ENCODE results near the gene PLA2G4C. TPM values are rescaled to one million over a fixed set of nuclear protein-coding genes. Genes with fewer than 3 reads are reported as not detected.

PLA2G4C gene
- total RNA-seq, 6 donors from 2014 or later: 7.3 to 39.8 (median 14.2) TPM

DNA sequence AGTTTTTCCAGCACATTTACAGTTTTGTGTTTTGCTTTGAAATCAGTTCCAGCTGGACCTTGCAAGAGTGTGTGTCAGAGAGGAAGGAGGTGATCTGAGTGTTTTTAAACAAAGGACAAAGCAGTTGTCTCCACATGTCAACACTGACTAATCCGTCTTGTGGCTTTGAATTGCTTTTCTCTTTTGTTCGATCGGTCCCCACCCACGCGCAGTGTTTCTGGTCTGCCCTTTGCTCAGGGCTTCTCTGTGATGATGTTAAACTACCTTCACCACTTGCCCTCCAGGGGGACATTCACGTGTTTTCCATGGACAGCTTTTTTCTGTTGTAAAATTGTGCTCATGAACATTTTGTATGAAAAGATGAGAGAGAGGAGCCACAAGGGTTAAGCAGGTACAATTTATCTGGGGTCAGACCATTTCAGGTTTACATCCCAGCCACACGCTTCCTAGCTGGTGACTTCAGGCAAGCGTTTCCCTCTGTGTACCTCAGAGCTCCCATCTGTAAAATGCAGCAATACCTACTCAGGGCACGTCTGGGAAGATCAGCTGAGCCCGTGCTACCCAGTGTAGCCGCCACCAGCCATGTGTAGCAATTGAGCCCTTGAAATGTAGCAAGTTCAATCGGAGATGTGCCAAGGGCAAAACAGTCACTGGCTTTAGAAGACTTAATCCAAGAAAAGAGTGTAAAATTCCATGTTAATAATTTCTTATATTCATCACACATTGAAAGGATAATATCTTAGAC is 13.5 kb upstream of the PLA2G4C start:
- peak overlapping the region in 2 of 4 donors; percentile 33 to 81 for H3K27ac ChIP-seq
- TF ChIP-seq POLR2A (IDR thresholded peaks at IDR 0.05) (no peak), POLR2AphosphoS5 (IDR thresholded peaks at IDR 0.05) (peak in 1 of 2 donors; percentile 61), EP300 (IDR thresholded peaks at IDR 0.05) (peak in 1 of 4 donors; percentile 32)
- TF ChIP-seq, protein P1, sequence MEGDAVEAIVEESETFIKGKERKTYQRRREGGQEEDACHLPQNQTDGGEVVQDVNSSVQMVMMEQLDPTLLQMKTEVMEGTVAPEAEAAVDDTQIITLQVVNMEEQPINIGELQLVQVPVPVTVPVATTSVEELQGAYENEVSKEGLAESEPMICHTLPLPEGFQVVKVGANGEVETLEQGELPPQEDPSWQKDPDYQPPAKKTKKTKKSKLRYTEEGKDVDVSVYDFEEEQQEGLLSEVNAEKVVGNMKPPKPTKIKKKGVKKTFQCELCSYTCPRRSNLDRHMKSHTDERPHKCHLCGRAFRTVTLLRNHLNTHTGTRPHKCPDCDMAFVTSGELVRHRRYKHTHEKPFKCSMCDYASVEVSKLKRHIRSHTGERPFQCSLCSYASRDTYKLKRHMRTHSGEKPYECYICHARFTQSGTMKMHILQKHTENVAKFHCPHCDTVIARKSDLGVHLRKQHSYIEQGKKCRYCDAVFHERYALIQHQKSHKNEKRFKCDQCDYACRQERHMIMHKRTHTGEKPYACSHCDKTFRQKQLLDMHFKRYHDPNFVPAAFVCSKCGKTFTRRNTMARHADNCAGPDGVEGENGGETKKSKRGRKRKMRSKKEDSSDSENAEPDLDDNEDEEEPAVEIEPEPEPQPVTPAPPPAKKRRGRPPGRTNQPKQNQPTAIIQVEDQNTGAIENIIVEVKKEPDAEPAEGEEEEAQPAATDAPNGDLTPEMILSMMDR (IDR thresholded peaks at IDR 0.05): peak in 3 of 6 experiments; percentile 7 to 26 (median 7)
- H3K4me1 ChIP-seq: peaks cover 0 to 17% (median 11%) of the 10 kb centered on the region in 4 donors
- no peaks in the 10 kb centered on the region for H3K27me3 ChIP-seq
- H3K36me3 ChIP-seq: peaks cover 0 to 14% (median 10%) of the 10 kb centered on the region in 4 donors
- DNase-seq: no peak
- no peaks in the 10 kb centered on the region for H3K9me3 ChIP-seq
- no peak overlapping the region for H3K4me3 ChIP-seq
- 63 to 72% methylated on average over 12 of the region's 12 CpGs for WGBS, 2 donors
- no peak for ATAC-seq (ENCODE audit: low FRiP score in 2 of 2)

DNA sequence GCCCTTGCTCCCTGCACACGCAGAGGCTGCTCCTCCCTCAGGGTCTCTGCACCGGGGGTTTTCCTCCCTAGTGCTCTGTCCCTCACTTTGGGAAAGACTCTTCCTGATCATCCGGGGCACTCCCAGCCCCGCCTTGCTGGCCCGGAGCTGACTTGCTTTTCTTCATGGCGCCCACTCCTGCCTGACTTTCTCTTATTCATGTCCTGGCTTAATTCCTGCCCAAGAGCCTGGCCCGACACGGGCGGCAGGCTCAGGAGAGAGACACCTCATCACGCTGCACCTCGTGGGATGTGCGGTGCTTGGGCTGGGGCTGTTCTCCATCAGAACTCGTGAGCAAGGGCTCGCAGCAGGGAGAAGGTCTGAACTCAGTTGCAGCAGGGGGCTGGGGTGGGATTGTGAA is 11.8 kb upstream of the PLA2G4C start:
- TF ChIP-seq POLR2AphosphoS5 (IDR thresholded peaks at IDR 0.05) (no peak), POLR2A (IDR thresholded peaks at IDR 0.05) (no peak), EP300 (IDR thresholded peaks at IDR 0.05) (no peak)
- TF ChIP-seq, protein P1 (IDR thresholded peaks at IDR 0.05): no peak
- H3K9me3 ChIP-seq: no peaks in the 10 kb centered on the region
- peaks cover 2 to 22% (median 12%) of the 10 kb centered on the region in 4 donors for H3K4me1 ChIP-seq
- WGBS, 2 donors: 67 to 73% methylated on average over 13 to 14 of the region's 14 CpGs
- ATAC-seq (ENCODE audit: low FRiP score in 2 of 2) (no peak), DNase-seq (no peak)
- peaks cover 0 to 6% (median 4%) of the 10 kb centered on the region in 4 donors for H3K36me3 ChIP-seq
- H3K27me3 ChIP-seq: no peaks in the 10 kb centered on the region
- H3K27ac ChIP-seq: peak overlapping the region; percentile 12 to 81 (median 49)
- H3K4me3 ChIP-seq: no peak overlapping the region

GRCh38 chr19:48121909-48122371 is 11.3 kb upstream of the PLA2G4C start:
- H3K4me1 ChIP-seq: peaks cover 2 to 22% (median 12%) of the 10 kb centered on the region in 4 donors
- DNase-seq (peak in 1 of 2 donors; percentile 40), ATAC-seq (ENCODE audit: low FRiP score in 2 of 2) (peak in 1 of 2 donors; percentile 79)
- H3K9me3 ChIP-seq: no peaks in the 10 kb centered on the region
- TF ChIP-seq, protein P1 (IDR thresholded peaks at IDR 0.05): peak in 1 of 6 experiments; percentile 9
- TF ChIP-seq POLR2A (IDR thresholded peaks at IDR 0.05) (no peak), EP300 (IDR thresholded peaks at IDR 0.05) (peak in 2 of 4 donors; percentile 32 to 67), POLR2AphosphoS5 (IDR thresholded peaks at IDR 0.05) (peak; percentile 74 to 86)
- peaks cover 0 to 5% (median 1%) of the 10 kb centered on the region in 4 donors for H3K36me3 ChIP-seq
- WGBS, 2 donors: 49 to 60% methylated on average over 7 to 10 of the region's 10 CpGs
- no peaks in the 10 kb centered on the region for H3K27me3 ChIP-seq
- no peak overlapping the region for H3K4me3 ChIP-seq
- H3K27ac ChIP-seq: peak overlapping the region; percentile 12 to 81 (median 49)

DNA sequence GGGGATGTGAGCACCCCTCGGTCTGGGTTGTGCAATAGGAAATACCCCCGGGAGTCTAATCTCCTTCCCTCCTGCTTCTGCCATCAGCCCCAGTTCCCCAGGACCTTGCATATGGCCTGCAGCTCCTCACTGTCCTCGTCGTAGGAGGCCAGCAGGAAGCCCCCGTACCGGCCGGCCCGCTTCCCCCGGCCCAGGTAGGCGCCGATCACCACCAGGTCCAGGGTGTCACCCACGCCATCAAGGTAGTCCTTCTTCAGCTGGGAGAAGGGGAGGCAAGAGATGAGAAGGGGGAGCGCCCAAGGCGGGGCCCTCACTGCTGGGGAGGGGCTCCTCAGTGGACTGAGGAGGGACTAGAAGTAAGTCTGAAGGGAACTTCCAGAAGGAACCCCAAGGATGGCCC is 10.4 kb upstream of the PLA2G4C start:
- TF ChIP-seq EP300 (IDR thresholded peaks at IDR 0.05) (no peak), POLR2A (IDR thresholded peaks at IDR 0.05) (no peak), POLR2AphosphoS5 (IDR thresholded peaks at IDR 0.05) (no peak)
- TF ChIP-seq, protein P1 (IDR thresholded peaks at IDR 0.05): no peak
- no peak for ATAC-seq (ENCODE audit: low FRiP score in 2 of 2)
- peaks cover 0 to 5% (median 0%) of the 10 kb centered on the region in 4 donors for H3K36me3 ChIP-seq
- 55 to 79% methylated on average over 4 to 14 of the region's 14 CpGs for WGBS, 2 donors
- DNase-seq: no peak
- peaks cover 2 to 22% (median 12%) of the 10 kb centered on the region in 4 donors for H3K4me1 ChIP-seq
- H3K27ac ChIP-seq: peak overlapping the region in 2 of 4 donors; percentile 33 to 81
- H3K27me3 ChIP-seq: no peaks in the 10 kb centered on the region
- H3K4me3 ChIP-seq: no peak overlapping the region
- no peaks in the 10 kb centered on the region for H3K9me3 ChIP-seq

Measured in upper lobe of left lung (tissue), 6 donors.